Inferior parietal cortex (tissue), 1 donor: Measurements from ENCODE around the gene CDH4.
"Not testable (repeated sequence)": the region's sequence is repeated elsewhere in the genome, so short reads cannot be mapped to it uniquely, and the experiment has no call there.

Experiments
- DNase-seq: peaks from one replicate; pipeline ENCODE4 v3.0.0-alpha.2; 2016; ENCODE audit errors: extremely low spot score

CDH4 gene

DNA sequence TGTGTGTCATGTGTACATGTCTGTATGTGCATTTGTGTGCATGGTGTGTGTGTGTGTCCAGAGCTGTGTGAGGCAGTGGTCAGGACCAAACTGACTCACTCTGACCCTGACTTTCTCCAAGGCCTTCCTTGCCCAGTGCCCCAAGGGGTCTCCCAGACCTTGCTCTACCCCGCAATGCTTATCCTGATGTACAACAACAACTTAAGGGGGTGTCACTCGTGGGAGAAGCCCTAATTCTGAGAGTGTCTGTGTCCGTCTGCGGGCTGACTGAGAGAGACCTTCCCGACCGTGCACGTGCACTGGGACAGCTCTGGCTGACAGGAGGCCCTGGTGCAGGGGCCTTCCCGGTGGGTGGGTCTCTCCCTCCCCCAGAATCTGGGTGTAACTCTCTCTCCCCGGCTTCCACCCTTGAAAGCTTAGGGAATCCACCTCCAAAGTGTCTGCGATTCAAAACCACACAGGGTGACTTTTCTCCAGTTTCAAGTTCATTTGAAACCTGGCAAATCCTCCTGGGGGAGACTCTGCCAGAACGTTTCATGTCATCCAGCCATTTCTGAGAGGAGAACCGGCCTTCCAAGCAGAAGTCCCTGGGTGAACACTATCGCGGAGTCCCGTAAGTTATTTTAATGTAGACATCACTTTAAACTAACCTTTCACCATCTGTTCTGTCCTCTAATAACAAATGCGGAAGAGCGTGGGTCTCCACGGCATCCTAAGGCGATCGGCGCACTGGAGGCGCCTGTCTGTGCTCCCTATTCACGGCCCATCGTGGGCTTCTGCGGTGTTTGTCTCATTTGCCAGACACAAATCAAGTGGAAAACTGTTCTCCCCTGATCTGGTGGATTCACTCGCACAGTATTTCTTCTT is 588.1 kb downstream of the CDH4 start:
- no peak for DNase-seq

DNA sequence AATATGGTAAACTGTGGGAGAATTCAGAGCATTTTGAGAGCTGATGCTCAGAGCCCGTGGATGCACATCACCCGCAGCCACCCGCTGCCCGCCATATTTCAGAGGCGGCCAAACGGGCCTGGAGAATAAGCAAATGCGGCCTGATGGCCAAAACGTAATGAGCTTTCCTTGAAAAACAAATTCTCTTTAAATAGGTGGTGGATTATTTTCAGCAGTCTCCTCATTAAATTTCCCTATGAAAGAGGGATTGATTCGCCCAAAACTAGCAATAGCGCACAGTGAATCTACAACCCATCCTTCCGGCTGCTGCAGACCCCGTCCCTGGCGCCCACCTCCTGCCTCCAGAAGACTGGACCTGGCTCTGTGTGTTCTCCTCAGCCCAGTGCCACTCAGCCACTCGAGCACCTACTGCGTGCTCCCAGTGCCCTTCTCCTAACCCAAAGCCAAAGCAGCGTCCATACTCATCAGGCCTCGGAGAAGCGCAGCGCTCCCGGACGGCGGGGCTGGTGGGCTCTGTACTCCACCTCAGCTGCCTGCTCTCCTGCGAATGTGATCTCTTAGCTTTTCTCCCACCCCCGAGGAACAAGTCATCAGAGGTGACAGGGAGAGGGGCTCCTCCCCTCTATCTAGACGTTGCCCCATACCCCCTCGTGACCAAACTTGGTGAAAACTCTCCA is 588.9 kb downstream of the CDH4 start:
- DNase-seq = no peak

DNA sequence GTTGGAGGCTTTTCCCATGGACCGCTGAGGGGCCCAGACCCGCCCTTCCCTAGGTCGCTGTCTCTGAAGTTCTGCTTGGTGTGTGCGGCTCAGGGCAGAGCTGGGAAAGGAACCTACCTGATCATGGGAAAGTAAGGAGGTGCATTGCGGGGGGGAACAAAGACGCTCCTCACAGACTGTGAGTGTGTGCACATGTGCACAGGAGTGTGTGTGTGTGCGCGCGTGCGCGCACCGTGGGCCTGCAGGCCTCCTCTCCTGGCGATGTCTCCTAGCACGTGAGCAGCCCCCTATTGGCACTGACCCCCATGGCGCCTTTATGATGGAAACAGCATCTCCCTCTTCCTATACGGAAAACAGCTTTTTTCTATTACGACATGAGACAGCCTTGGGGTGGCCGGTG is 589.5 kb downstream of the CDH4 start:
- DNase-seq = no peak

DNA sequence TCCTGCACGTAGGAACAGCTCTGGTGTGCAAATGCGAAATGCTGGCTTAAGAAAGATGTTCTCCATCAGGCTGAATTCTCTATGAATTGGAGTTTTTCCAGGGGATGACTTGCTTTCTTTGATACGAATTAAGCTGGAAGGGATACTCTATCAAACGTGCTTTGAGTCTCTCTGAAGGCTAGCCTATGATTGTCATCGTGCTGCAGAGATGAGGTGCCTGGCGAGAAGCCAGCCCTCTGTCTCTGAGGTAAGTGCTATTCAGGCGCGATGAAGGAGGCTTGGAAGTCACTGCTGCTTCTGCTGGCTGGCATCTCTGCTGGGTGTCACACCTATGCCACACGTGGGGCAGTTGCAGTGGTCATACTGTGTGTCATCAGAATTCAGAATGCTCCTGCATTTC is 589.9 kb downstream of the CDH4 start:
- DNase-seq = no peak

DNA sequence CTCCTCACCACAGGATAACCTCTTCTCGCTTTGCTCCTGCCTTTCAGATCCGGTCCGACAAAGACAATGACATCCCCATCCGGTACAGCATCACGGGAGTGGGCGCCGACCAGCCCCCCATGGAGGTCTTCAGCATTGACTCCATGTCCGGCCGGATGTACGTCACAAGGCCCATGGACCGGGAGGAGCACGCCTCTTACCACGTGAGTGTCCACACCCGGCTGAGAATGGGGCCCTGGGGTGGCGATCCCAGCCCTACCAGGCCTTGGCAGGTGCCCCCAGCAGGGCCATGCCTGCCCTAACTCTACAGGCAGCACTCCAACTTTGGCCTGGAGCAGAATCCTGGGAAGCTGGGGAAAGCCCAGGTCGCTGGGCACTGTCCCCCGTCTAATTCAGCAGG is 592.6 kb downstream of the CDH4 start:
- DNase-seq = no peak

DNA sequence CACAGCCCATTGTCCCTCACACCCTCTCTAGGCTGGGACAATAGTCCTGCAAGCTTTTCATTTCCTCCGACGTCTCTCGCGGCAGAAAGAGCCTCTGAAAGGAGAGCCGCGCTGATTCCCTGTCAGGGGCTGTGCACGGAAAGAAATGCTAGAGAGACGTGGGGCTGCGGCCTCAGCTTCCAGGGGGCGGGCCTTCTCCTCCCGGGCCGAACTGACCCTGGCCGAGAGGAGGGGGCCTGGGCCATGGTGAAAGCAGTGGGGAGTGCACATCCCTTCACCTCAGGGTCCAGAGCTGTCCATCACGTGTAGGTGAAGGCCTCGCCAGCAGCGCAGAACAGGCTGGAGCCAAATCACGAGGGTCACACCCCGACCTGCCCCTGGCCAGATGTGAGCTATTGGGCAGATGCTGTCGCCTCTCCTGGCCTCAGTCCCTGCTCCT is 593.2 kb downstream of the CDH4 start:
- no peak for DNase-seq

DNA sequence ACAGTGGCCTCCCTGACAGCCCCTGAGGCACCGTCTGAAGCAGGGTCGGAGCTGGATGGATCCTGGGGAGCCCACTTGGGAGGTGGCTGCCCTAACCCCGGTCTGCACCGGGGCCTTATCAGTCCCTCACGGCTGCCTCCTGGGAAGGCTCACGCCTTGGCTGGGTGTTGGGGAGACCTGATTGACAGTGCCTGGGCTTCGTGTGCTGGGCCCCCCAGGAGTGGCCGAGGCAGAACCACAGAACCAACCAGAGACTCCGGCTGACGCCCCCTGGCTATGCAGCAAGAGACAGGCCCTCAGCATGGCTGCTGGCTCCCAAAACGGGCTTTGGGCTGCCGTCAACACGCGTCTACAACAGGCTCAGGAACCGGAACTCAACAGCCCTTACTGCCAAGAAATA is 594.0 kb downstream of the CDH4 start:
- no peak for DNase-seq

DNA sequence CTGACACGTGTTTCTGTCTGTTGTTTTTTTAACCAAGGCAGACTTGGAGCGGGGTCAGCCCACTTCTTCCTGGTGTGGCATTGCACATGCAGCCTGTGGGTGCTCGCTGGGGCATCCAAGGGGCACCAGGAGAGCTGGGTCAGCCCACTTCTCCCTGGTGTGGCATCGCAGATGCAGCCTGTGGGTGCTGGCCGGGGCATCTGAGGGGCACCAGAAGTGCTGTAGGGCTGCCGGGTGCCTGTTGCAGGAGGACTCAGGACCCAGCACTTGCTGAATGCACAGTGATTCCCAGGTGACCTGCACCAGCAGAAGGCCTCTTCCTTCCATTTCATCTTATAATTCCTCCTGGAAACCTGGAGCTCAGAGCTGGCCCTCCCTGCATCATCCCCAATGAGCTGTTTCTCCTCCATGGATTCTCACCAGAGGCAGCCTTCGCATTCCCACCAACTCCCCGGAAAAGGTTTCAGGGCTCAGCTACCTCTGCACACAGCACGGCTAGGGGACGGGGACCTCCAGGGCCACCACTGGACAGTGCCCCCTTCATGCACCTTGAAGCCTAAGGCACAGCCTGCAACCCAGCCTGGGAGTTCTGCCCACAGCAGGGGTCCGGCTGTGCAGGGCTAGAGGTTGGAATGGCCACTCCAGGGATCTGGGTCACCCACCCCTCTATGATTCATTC is 594.8 kb downstream of the CDH4 start:
- DNase-seq = no peak

DNA sequence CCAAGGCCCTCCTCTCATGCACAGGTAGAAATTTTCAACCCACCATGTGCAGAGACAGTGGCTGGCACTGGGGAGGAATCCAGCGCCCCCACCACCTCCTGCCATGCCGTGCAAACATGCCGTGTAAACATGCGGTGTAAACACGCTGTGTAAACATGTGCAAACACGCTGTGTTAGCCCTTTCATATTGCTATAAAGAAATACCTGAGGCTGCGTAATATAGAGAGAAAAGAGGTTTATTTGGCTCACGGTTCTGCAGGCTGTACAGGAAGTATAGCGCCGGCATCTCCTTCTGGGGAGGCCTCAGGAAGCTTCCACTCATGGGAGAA is 595.3 kb downstream of the CDH4 start:
- no peak for DNase-seq

DNA sequence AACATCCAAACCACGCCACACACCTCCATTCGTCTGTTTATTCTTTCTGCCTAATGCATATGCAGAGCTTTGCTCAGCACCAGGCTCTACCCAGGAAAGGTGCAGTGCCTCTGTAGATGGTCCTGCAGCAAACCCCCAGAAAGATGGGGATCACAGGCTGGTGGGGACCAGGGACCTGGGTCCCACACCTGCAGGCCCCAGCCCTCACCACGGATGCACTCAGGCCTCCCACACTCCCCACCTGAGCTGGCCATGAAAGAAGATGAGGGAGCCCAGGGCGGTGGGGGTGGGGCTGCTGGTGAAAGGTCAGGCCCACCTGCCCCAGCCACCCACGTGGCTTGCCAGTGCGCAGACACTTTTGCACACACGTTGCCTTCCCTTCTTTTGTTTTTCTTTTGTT is 595.9 kb downstream of the CDH4 start:
- no peak for DNase-seq

DNA sequence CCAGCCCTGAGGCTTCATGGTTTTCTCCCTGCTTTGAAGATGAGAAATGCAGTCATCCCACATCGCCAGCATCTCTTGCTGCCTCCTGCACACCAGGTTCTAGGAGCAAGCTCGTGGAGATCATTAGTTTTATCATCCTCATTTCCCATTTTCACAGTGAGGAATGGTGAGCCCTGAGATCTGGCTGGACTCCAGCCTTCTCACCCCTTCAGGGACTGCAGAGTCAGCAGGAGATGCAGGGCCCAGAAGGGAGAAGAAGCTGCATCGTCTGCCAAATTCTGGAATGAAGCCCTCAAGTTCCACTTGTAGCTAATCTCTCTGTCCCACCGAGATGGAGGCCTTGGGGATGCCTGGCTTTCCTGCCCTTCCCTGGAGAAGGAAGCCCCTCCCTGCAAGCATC is 596.8 kb downstream of the CDH4 start:
- DNase-seq = no peak

DNA sequence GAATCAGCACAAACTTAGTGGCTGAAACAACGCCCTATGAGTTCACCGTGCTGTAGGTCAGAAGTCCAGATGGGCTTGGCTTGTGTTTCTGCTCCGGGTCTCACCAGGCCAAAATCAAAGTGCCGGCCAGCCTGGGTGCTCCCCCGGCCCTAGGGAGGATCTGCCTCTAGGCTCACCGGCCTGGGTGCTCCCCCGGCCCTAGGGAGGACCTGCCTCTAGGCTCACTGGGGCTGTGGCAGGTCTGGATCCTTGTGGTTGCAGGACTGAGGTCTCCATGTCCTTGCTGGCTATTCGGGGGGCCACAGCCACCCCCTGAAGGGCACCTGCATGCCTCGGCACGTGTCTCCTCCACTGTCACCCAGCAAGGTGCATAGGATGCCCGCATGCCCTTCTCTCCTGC is 597.3 kb downstream of the CDH4 start:
- no peak for DNase-seq

DNA sequence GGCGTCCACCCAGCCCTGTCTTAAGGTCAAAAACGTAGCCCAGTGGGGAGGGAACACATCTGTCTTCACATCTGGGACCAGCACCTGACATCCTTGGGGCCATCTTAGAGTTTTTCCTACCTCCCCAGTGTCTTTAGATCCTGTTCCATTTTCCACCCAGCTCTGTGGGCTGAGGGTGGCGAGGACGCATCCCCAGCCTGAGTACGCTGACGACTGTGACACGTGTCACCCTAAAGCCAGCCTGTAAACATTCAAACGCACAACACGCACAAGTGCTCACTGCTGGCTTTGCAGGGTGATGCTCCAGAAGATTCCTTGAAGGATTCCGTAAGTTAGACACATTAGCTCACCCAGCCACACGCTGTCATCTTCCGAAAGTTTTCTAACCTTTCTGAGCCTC is 597.8 kb downstream of the CDH4 start:
- DNase-seq = no peak

DNA sequence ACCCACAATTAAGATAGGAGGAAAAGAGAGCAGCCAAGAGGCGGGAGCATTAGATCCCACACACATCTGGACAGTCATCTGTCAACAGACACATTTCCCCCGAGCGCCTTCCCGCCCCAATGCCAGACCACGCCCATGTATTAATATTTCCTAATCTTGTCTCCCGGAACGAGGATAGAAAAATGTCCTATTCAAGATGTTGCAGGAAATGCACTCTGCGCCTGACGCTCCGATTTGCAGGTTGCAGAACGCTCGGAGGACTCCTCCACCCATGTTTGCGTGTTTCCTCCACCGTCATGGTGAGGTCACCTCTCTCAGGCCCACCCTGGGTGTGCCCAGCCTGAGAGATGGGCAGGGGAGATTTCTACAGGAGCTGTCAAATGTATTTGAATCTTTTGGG is 598.4 kb downstream of the CDH4 start:
- DNase-seq = no peak

DNA sequence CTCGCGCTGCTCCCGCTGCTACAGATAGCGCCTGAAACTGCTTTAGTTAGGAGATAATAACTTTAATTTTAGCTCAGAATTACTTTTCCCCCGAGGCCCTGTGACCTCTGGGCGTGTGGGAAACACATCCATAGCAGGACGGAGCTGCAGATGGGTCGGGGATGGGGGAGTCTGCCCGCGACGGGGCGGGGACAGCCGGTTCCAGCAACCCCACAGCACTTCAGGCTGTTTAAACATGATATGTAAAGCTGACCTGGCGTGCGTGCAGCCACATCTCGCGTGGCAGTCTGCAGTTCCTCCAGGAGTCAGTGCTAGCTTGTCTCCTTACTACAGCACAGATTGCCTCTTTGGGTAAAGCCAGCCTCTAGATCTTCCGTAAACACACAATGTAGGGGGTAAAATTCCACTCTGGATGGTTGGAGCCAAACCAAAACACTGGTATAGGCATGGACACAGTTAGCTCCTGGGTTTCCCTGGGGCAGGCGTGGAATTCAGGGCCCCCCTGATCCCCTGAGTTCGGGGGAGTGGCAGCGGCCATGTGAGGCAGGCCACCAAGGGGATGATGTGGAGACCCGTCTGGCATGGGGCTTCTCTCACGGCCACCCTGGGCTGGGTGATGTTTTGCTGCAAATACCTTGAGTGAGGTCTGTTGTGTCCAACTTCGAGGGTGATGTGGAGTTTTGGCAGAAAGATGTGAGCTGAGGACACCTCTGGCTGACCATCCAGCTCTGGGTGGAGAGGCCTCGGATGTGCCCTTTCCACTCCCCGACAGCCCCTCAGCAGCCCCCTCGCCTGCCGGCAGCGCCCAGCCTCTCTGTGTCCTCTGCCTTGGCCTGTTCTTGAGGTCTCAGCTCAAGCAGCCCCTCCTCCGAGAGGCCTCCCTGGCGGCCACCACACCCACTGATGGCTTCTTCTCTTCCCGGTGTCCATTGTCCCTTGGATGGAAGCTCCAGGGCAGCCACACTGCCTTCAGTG is 599.2 kb downstream of the CDH4 start:
- no peak for DNase-seq

DNA sequence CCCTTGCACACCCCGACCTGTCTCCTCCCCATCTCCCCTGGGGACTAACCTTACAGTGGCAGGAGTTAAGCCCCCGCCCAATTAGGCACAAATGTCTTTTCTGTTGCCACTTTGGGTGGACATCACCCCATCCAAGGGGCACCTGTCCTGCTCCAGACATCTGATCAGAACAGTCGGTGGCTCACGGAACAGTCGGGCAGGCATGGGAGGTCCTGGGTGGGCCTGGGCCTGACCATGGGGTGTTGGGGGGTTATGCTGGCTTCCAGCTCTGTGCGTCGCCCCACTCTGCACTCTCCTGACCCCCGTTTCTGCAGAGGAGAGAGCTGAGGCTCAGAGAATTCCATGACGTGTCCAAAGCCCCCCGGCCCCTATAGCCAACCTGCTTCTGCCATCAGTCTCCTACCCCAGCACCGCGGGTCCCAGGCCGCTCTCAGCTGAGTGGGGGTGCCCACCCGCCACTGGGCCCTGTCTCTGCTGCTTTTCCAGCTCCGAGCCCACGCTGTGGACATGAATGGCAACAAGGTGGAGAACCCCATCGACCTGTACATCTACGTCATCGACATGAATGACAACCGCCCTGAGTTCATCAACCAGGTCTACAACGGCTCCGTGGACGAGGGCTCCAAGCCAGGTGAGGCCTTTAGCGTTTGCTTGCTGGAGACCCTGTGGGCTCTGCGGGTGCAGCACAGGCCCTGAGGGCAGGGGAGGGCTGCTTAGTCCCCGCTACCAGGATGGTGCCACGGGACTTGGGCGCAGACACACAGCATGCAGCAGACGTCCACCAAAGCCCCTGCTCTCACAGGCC is 600.4 kb downstream of the CDH4 start:
- DNase-seq = no peak

DNA sequence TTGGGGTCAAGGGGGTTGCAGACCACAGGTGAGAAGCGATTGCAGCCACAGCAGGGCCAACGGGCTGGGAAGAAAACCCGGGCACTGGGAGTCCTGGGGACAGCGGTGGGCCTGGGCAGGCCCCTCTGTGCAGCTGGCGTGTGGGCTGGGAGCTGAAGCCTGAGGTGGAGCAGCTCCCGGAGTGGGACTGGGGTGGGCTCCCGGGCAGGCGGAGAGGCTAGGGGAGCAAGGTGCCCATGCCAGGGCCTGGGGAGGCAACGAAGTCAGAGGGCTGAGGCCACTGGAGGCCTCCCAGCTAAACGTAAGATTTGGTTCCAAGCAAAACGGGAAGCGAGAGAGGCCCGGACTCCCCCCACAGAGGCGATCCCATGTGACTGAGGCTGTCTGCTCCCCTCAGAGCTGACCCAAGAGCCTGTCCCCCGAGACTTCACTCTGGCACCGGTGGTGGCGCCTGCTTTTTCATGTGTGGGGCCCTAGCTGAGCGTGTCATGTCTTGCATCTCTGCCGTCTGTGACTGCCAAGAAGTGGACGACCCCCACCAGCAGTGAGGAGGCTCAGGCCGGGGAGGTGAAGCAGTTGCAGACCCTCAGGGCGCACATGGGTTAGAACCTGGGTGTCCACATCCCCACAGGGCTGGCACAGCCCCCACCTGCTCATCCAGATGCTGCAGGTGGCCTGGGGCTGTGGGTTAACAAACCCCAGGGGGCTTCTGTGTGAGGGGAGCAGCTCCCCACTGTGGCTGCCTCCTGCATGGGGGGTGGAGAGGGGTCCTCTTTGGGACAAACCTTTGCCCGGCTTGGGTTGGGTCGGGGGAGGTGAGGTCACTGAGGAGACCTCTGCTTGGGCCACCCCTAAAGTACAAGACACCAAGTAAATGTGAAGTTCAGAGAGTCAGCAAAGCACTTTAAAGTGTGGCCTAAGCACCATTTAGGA is 601.3 kb downstream of the CDH4 start:
- no peak for DNase-seq

DNA sequence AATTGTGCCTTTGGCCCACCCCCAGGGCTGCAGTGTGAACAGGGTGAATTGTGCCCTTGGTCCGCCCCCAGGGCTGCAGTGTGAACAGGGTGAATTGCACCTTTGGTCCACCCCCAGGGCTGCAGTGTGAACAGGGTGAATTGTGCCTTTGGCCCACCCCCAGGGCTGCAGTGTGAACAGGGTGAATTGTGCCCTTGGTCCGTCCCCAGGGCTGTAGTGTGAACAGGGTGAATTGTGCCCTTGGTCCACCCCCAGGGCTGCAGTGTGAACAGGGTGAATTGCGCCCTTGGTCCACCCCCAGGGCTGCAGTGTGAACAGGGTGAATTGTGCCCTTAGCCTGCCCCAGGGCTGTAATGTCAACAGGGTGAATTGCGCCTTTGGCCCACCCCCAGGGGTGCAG is 602.5 kb downstream of the CDH4 start:
- not testable (repeated sequence) for DNase-seq

DNA sequence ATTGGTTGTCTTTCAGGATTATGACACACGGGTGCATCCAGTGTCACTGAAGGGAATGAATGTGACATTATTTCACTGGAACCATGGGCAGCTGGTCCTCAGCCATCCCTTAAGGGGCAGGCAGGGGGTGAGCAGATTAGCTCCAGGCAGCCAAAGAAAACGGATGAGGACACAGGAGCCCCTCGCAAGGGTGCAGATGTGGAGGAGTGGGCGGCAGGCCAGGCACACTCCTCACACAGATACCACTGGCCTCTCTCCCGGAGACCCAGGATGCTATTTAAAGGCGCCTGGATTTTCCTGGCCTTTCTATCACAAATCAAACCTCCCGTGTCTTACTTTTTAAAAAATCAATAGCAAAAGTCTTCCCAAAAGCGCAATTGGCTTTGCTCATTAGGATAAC is 603.2 kb downstream of the CDH4 start:
- no peak for DNase-seq
